GM18861 (cell line): ENCODE measurements around the gene TUBG1.
A peak's percentile ranks its signal among the peaks of the same experiment; 100 is the strongest.
"Not testable (repeated sequence)": the region's sequence is repeated elsewhere in the genome, so short reads cannot be mapped to it uniquely, and the experiment has no call there.

Experiments used
- ATAC-seq: cut with Tn5 transposase; IDR thresholded peaks from one replicate; pipeline ENCODE4 v1.9.1; 2021; ENCODE audit not compliant: unreplicated experiment

Gene TUBG1

GRCh38 chr17:42578282-42578869 lies 31.1 kb upstream of the TUBG1 start:
- ATAC-seq = no peak

- ATAC-seq = no peak
These were observed 29.5 kb upstream of the TUBG1 start for GRCh38 chr17:42579794-42580551.

GRCh38 chr17:42581744-42582270 lies 27.7 kb upstream of the TUBG1 start:
- no peak for ATAC-seq

- ATAC-seq = no peak
These were observed 24.6 kb upstream of the TUBG1 start for GRCh38 chr17:42584880-42585279.

GRCh38 chr17:42585353-42585752 lies 24.1 kb upstream of the TUBG1 start:
- no peak for ATAC-seq

- peak; percentile 60 for ATAC-seq
These were observed 22.8 kb upstream of the TUBG1 start for GRCh38 chr17:42586514-42587230.

GRCh38 chr17:42590886-42591285 lies 18.6 kb upstream of the TUBG1 start:
- ATAC-seq = no peak

- no peak for ATAC-seq
These were observed 18.1 kb upstream of the TUBG1 start for GRCh38 chr17:42591411-42591810.

GRCh38 chr17:42596386-42596785 lies 13.1 kb upstream of the TUBG1 start:
- no peak for ATAC-seq

GRCh38 chr17:42598905-42599304 lies 10.6 kb upstream of the TUBG1 start:
- no peak for ATAC-seq

- no peak for ATAC-seq
These were observed 6.2 kb upstream of the TUBG1 start for GRCh38 chr17:42603318-42603717.

GRCh38 chr17:42607769-42608168 lies 1.7 kb upstream of the TUBG1 start:
- no peak for ATAC-seq

- no peak for ATAC-seq
These were observed 940 bp upstream of the TUBG1 start for GRCh38 chr17:42608305-42609181.

- ATAC-seq = not testable (repeated sequence)
These were observed 625 bp downstream of the TUBG1 start for GRCh38 chr17:42609814-42610801.

- ATAC-seq = no peak
These were observed 2.5 kb downstream of the TUBG1 start for GRCh38 chr17:42612013-42612412.

- no peak for ATAC-seq
These were observed 4.3 kb downstream of the TUBG1 start for GRCh38 chr17:42613699-42614295.

GRCh38 chr17:42617956-42618431 lies 8.5 kb downstream of the TUBG1 start:
- ATAC-seq = peak; percentile 8

- ATAC-seq = peak; percentile 66
These were observed 9.1 kb downstream of the TUBG1 start for GRCh38 chr17:42618442-42619150.
